ENCODE measurements around the gene TMEM164.

DNA sequence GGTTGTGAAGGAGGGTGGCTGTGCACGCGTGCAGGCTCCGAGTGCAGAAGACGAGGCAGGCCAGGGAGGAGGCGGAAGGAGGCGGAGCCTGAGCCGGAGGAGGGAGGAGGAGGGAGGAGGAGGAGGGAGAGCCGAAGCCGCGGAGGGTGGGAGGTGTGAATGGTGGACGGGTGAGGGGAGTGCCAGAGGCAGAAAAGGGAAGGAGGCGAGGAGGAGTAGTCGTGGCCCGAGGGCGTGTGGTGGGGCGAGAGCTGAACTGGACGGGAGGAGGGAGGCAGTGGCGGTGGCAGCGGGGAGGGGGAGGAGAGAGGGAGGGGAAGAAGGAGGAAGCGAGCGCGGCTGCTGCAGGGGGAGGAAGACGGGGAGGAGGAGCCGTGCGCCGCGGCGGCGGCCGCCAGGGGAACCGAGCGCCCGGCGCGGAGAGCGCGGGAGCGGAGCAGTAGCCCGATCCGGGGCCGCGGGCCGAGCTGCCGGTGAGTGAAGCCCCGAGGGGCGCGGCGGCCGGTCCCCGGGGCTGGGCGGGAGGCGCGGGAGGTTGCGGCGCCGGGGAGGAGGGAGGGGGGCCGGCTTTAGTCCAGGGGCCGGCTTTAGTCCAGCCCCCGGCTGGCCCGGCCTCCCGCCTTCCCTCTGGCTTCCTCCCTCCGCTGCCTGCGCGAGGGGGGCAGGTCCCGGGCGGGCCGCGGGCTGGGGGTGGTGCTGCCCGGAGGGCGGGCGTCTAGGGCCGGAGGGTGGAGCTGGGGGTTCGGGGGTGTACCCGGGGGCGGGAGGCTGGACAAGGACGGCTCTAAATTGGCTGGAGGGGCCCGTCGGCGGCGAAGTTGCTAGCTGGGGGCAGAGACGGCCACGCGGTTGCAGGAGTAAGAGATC lies at the start of gene TMEM164:
- TF ChIP-seq, protein P1, sequence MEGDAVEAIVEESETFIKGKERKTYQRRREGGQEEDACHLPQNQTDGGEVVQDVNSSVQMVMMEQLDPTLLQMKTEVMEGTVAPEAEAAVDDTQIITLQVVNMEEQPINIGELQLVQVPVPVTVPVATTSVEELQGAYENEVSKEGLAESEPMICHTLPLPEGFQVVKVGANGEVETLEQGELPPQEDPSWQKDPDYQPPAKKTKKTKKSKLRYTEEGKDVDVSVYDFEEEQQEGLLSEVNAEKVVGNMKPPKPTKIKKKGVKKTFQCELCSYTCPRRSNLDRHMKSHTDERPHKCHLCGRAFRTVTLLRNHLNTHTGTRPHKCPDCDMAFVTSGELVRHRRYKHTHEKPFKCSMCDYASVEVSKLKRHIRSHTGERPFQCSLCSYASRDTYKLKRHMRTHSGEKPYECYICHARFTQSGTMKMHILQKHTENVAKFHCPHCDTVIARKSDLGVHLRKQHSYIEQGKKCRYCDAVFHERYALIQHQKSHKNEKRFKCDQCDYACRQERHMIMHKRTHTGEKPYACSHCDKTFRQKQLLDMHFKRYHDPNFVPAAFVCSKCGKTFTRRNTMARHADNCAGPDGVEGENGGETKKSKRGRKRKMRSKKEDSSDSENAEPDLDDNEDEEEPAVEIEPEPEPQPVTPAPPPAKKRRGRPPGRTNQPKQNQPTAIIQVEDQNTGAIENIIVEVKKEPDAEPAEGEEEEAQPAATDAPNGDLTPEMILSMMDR (IDR thresholded peaks at IDR 0.05) = peak in 1 of 12 donors; percentile 21
- peak in 1 of 2 donors; percentile 63 for TF ChIP-seq POLR2A (IDR thresholded peaks at IDR 0.05)

Measured in heart left ventricle (tissue), 13 donors.